Embryonic facial prominence (tissue), 1 donor: ENCODE data around the gene GNLY.
"Not testable (repeated sequence)": the region's sequence is repeated elsewhere in the genome, so short reads cannot be mapped to it uniquely, and the experiment has no call there.

ENCODE experiments used
- DNase-seq: peaks from one replicate; pipeline ENCODE4 v3.0.0-alpha.2; 2016; ENCODE audit errors: extremely low spot score

The GNLY gene

DNA sequence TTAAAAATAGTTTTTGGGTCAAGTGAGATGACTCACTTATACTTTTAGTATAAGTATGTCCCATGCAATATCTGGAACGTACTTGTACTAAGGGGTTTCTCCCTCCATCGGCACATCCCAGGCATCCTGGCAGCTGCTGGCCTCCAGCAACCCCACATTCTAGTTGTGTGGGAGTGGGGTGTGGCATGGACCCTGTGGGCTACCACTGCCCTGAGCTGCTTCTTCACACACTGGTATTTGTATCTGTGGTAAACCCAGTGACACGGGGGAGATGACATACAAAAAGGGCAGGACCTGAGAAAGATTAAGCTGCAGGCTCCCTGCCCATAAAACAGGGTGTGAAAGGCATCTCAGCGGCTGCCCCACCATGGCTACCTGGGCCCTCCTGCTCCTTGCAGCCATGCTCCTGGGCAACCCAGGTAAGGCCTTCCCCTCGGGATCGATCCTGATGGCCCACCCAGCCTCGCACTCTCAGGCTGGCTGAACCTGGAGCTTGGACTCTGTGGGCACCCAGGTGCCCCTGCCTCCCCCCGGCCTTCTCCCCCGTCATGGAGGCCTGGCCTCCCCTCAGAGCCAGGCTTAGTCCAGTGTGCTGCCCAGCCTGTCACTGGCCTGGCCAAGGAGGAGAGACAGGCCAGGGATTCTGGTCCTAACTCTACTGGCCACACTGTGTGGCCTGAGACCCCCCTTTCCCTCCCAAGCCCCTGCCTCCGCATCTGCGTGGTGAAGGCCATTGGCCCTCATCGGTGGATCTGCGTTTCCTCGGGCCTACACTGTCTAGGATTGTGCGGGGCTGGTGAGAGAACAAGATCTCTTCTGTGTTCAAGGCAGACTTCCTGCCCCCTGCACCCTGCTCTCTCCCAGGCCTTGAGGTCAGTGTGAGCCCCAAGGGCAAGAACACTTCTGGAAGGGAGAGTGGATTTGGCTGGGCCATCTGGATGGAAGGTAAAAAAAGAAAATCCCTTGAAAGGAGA, at the start of gene GNLY:
Gene GNLY, plus strand, starts transcription at position 307 of the 974 bp plus-strand sequence. Its CDS starts 61 bp downstream, at position 368.
- DNase-seq, result no peak

DNA sequence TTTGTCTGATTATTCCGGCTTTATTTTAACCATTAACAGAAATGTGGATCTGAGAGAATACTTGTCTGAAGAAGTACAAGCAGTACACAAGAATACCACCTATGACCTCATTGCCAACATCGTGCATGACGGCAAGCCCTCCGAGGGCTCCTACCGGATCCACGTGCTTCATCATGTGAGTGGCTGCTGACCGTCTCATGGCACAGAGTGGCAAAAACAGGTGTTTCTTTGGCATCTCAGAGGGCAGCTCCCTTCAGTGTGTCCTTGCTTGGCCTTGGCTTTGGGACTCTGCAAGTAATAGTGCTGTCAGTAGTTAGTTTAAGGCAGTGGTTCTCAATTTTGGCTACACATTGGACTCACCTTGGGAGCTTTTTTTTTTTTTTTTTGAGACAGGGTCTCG, 49.2 kb upstream of the GNLY start:
- DNase-seq, result no peak

DNA sequence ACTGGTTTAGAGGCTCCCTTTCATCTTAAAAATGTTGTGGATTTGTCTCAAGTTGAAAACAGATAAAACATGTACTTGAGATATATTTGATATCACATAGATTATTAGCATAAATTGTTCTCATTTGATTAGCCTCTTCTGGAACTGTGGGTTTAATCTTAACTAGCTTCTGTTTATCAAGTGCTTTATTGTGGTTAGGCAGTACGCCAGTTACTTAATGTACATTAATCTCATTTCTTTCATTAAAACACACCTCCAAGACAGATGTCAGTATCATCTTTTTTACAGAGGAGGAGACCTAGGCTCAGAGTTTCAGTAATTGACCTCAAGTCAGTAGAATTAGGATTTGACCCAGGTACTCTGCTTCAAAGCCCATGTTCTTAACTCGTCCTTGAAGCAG, 48.0 kb upstream of the GNLY start:
- no peak for DNase-seq

DNA sequence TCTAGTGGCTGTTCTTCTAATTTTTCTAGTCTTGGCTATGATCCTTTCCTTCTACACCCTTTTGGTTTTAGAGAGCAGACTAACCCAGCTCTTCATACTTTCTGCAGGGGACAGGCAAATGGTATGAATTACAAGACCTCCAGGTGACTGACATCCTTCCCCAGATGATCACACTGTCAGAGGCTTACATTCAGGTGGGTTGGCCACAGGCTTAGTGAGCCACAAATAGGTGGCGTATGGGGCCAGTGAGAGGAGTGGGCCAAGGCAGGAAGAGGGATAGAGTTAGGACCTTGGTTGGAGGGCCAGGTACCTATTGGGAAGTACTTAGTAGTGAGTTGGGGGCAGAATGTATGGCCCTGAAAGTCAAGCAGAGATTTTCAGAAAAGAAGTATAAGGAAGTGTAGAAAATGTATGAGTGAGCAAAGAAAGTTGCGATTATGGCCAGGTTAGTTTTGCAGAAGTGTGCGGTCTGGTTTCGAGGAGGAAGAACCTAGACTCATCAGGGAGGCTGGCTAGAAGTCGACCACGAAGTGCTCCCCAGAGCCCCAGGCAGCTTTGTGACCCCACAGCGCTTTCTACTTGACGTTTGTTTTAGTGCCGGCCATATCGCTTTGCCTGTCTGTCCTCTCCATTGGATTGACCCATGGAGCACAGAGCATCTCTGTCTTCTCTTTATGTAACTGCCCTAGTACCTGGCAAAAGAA, 46.2 kb upstream of the GNLY start:
- no peak for DNase-seq

DNA sequence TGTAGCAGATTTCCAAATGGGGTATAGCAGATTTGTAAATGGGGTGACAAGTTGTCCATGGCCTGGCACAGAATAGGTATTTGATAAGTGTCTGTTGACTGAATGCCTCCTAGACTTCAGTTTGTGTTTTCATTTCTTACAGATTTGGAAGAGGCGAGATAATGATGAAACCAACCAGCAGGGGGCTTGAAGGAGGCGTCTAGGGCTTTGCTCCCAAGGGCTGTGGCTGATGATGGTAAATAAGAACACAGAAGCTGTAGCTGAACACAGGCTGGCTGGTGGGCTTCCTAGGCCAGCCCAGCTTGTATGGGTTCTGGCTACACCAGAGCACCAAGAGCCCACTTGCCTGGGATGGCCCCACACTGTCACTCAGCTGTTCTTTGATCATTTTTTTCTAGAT, 45.5 kb upstream of the GNLY start:
- DNase-seq, result no peak

DNA sequence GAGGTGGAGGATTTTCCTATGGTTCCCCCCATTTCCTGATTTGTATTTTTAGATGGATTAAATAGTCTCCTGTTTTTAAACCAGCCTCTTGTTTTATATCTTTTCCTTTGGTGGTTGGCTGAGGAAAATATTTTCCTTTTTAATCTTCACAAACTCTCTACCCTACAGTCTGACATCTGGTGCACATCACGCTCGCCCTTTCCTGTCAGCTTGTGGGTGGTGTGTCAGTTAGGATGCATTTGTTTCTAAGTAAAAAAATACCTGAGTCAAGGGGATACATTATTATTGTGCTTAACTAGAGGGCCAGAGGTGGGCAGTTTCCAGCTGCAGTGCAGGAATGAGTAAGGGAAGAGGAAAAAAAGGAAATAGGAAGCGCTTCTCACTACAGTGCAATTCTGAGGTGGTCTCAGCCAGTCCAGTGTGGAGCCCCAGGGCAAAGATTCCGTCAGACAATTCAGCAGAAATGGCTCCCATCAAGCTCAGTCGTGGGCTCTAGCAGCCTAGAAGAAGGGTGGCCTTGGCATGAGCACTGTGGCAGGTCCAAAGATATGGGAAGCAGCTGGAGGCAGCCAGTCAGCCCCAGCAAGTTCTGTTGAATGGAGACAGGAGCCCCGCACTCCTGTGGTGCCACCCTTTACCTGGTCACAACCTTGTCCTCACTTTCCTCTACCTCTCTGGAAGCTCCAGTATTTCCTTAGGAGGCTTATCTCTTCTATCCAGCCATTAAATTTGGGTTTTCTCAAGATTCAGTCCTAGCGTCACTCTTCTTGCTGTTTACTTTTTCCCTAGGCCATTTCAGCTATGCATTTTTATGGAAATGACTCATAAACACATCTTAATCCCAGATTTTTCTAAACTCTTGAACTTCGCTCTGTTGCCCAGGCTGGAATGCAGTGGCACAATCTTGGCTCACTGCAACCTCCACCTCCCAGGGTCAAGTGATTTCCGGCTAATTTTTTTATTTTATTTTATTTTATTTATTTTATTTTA, 44.7 kb upstream of the GNLY start:
- DNase-seq, result no peak

DNA sequence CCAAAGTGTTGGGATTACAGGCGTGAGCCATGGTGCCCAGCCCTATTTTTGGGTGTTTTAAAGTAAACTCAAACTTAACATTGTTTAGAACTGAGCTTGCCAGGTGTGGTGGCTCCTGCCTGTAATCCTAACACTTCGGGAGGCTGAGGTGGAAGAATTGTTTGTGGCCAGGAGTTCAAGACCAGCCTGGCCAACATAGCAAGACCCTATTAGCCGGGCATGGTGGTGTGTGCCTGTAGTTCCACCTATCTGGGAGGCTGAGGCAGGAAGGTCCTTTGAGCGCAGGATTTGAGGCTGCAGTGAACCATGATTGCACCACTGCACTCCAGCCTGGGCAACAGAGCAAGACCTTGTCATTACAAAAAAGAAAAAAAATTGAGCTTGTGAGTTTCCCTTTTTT, 43.7 kb upstream of the GNLY start:
- DNase-seq, result no peak

DNA sequence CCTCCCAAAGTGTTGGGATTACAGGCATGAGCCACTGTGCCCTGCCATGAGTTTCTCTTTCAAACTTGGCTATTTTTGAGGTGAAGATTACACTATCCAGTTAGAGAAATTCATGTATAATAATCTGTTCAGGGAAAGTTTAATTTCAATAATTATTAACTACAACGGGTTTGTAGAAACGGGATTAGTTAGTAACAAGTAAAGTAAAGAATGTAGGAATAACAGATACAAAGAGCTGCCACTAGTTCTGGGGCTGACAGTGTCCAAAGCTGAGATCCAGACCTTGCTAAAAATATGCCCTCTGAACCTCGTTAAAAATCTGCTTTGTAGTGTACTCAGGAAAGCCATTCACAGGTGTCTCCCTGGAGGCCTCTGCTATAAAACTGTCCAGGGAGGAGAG, 43.1 kb upstream of the GNLY start:
- DNase-seq, result no peak

DNA sequence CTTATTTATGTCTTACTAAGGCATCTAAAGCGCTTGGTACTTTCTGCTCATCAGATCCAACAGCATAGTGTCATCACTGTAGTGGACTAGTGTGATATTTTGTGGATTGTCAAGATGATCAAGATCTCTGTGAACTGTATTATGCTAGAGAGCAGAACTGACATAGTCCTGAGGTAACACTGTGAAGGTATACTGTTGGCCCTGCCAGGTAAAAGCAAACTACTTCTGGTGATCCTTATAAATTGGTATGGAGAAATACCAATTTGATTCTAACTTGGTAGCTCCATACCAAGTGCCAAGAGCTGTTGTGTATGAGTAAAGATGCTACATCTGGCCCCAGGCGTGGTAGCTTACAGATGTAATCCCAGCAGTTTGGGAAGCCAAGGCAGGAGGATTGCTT, 42.1 kb upstream of the GNLY start:
- no peak for DNase-seq

DNA sequence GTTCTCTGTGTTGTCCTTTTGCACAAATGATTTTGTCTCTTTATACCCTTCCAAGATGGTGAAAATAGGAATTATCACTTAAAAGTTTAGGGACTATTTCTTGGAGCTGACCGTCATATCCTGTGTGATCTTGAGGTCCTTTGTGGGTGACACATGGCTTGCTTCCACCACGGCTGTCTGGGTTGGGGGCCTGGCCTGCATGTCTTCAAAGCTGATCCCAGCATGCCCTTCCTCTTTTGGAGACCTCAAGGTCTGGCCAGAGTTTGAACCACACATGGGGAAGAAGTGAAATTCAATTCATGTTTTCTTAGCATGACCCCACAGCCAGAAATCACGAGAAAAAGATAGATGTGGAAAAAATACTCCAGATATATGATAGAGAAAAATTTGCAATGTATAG, 40.2 kb upstream of the GNLY start:
- DNase-seq, result no peak

DNA sequence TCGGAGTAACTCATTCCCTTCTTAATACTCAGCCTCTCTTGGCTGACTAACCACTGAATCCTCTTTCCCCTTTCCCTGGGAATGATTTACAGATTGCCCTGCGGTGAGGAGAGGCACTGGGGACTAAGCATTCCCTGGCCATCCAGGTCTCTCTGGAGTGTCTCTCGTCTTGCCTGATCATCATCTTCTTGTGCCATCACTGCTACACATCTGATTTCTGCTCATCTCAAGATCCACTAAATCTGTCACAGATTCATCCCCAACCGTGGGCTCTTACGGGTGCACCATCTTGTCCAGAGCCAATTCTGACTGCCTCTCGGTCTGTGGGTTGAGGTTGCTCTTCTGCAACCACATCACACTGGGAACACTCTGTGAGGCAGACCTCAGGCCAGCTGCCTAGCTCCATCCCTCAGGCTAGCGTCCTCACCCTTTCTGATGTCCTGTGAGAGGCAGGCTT, 38.2 kb upstream of the GNLY start:
- no peak for DNase-seq

DNA sequence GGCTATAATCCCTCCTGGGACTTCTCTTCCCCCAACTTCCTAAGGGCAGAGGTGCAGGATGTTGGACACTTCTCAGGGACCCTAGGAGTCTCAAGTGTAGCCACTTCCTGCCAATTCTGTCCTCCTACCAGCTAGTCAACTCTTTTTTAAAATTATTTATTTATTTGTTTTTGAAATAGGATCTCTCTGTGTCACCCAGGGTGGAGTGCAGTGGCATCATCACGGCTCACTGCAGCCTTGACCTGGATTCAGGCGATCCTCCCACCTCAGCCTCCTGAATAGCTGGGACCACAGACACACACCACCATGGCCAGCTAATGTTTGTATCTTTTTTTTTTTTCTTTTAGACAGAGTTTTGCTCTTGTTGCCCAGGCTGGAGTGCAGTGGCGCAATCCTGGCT, 37.7 kb upstream of the GNLY start:
- no peak for DNase-seq

DNA sequence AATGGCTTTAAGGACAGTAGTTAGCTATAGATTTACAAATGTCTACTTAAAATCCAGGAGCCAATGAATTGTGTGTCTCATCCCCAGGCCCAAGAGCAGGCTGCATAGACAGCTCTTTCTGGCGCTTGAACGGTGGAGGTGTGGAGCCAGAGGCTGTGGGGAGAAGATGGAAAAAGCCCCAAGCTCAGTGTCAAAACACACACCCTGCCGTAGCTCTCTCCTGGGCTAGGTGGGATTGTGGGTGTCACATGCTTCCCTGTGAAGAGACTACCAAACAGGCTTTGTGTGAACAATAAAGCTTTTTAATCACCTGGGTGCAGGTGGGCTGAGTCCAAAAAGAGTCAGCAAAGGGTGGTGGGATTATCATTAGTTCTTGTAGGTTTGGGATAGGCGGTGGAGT, 36.8 kb upstream of the GNLY start:
- DNase-seq, result not testable (repeated sequence)

DNA sequence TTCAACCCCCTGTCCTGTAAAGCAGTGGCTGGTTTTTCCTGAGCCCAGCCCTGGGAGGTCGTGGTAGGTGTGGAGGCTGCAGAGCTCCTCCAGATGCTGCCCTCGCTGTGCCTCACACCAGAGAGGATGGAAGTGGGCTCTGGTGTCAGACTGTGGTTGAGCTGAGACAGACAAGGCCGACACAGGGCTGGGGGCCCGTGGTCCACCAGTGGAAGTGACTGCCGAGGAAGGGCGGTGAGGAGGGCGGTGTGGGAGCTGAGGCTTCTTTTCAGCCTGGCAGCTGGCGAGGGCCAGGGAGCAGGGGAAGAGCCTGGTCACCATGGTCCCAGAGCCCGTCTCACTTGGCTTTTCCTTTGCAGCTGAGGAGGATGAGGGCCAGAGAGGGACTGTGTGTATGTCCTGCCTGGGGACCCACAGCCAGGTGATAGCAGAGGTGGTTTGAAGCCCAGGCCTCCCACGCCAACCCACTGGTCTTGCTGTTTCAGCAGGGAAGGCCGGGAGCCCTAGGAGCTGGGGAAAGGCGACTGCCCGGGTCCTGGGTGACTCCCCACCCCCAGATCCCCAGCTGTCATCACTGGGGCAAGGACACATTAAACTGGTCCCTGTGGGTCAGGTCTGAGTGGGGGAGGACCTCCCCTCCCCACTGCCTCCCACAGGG, 34.7 kb upstream of the GNLY start:
- no peak for DNase-seq

DNA sequence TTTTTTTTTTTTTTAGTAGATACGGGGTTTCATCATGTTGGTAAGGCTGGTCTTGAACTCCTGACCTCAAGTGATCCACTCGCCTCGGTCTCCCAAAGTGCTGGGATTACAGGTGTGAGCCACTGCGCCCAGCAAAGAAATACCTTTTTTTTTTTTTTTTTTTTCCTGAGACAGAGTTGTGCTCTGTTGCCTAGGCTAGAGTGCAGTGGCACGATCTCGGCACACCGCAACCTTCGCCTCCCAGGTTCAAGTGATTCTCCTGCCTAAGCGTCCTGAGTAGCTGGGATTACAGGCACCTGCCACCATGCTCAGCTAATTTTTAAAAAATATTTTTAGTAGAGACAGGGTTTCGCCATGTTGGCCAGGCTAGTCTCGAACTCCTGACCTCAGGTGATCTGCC, 33.9 kb upstream of the GNLY start:
- not testable (repeated sequence) for DNase-seq

DNA sequence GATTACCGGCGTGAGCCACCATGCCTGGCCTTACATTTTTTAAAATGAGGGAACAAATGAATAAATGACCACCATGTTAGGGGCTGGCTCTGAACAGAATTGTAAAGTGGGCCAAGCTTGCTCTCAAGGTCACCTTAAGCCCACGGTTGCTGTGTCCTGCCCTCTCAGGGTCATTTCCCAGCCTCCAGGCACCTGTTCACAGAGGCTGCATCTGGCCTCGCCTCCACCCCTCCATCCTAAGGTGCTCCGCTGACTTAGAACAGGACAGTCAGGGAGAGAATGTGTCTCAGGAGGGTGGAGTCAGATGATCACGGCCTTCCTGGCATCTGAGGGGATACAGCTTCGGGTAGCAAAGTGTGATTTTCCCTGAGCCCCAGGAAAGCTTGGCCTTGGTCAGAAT, 33.4 kb upstream of the GNLY start:
- DNase-seq, result no peak

DNA sequence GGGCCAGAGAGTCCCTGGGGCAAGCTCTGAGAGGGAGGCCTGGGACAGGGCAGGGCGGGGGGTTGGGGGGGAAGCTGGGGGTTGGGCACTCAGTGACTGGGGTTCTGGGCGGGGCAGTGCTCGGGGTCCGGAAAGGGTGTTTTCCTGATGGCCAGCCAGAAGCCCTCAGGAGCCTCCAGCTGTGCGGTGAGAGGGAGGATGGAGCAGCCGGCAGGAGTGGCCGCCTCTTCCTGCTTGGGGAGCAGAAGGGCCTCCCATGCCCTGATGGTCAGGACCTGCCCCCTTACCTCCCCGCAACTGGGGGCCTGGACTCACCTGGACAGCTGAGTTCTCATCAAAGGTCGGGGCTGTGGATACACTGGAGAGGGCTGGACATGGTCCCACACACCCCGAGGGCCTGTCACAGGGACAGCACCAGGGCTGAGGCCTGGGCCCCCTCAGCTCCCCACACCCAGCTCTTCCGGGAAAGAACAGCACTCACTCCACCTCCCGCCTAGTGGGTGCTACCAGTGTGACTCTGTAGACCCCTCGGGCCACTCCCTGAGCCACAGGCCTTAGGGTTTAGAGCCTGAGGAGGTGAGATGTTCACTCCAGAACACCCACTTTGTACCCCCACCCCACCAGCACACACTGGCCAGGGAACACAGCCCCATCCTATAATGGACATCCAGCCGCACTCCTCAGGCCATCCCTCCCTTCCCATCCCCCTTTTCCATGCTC, 32.9 kb upstream of the GNLY start:
- no peak for DNase-seq

DNA sequence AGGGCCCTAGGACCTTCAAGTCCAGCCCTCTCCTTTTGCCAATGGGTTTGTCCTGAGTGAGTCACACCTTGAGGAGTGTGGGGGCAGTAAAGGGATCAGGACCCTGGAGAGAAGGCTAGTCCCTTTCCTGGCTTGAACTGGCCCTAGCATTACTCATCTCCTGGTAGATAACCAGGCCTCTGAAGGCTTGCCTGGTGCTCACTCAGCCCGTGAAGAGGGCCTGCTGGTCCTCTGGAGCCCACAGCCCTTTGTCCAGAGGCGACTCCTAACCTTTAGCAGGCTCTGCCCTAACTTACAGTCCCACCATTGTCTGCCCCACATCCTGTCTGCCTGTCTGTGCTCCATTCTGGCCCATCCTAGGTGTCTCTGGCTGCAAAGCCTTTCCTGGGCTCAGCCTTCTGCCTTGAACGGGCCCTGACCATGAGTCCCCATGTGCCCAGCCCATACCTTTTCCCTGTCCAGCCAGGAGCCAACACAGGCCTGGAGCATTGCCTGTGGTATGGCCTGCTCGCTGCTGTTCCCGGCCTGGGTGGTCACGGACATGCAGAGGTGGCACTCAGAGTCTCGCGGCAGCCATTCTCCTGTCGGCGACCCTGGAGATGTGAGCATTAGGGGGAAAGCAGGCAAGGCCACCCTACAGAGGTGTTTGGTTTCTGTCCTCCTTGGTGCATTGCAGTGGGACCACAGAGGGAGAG, 31.1 kb upstream of the GNLY start:
- DNase-seq, result no peak

DNA sequence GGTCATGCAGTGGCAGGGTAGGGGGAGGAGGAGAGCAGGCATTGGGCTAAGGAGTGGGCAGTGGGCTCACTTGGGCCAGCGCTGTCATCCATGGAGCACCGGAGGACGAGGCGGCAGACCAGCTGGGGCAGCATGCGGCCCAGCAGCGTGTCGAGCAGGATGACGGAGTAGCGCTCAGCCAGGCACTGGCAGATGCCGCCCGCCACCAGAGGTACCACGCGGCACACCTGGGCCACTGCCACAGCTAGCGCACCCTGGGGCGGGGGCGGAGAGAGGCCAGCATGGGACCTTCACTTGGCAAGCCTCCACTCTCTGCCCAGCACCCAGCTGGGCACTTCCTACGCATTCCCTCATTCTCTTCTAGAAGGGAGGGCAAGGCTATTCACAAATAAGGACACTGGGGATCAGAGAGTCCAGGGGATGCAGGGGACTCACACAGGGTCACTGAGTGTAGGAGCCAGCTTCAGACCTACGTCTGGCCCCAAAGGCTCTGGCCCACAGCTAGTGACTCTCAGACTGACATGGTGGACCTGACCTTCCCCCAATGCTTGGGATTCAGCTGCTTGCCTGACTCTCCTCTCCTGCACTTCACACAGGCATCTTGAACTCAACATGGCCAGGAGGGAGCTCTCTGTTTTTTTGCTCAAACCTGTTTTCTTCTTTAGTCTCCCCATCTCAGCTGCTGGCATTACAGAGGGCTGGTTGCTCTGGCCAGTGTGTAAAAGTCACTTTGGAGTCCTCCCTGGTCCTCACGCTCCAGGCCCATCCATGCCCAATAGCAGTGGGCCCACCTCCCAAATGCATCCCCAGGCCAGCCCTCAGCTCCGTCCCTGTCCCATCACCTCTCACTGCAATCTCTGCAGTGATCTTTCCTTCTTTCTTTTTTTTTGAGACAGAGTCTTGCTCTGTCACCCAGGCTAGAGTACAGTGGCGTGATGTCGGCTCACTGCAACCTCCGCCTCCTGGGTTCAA, 30.3 kb upstream of the GNLY start:
- DNase-seq, result no peak
